CD4-positive, alpha-beta T cell (primary cell): ENCODE data around the gene NUP210. TPM values are rescaled to one million over a fixed set of nuclear protein-coding genes. Genes with fewer than 3 reads are reported as not detected.

Experiments used
- ATAC-seq: fragments of 200-7000 bp; cut with Tn5 transposase; one replicate; pipeline ENCODE4 v1.10.0; 2022; ENCODE audit warnings: mild to moderate bottlenecking; ENCODE audit not compliant: poor library complexity
- CTCF ChIA-PET: fragments of 350-600 bp; sonication (Branson Sonifier 250); formaldehyde crosslinking; loops from one replicate; lab custom pipeline; 2021; ENCODE audit warnings: antibody characterized with exemption, inconsistent platforms; lab: Charles Lee
- POLR2A ChIA-PET: fragments of 350-600 bp; sonication (Branson Sonifier 250); formaldehyde crosslinking; loops from one replicate; lab custom pipeline; 2021; ENCODE audit warnings: antibody characterized with exemption, inconsistent platforms; lab: Charles Lee
- DNase-seq, 14 experiments: peaks; one replicate each; pipeline ENCODE4 v3.0.0-alpha.2; 2013 to 2020; ENCODE audit warnings: mixed read lengths in 2 of 14
- H3K27ac ChIP-seq, 2 donors: one replicate each; pipeline versions ENCODE4 v1.5.1 to v1.7.0; 2013; ENCODE audit warnings: low read length in 2 of 2, low read depth in 1 of 2, mild to moderate bottlenecking in 1 of 2
- H3K27me3 ChIP-seq, 2 experiments: 1 replicate in 1 of 2; 2 replicates in 1 of 2; pipeline versions ENCODE4 v1.6.1 to v1.7.0; 2013; ENCODE audit warnings: low read length in 2 of 2, control low read depth in 1 of 2, mild to moderate bottlenecking in 1 of 2, moderate library complexity in 1 of 2; ENCODE audit not compliant: insufficient read depth in 2 of 2, control insufficient read depth in 1 of 2
- H3K36me3 ChIP-seq: one replicate; pipeline ENCODE4 v1.6.1; 2013; ENCODE audit warnings: low read length, control low read depth; ENCODE audit not compliant: insufficient read depth
- H3K4me1 ChIP-seq: one replicate; pipeline ENCODE4 v1.6.1; 2013; ENCODE audit warnings: low read length, control low read depth; ENCODE audit not compliant: insufficient read depth
- H3K4me3 ChIP-seq: one replicate; pipeline ENCODE4 v1.5.1; 2013; ENCODE audit warnings: mild to moderate bottlenecking, low read length, moderate library complexity
- H3K9me3 ChIP-seq, 2 experiments: 1 replicate in 1 of 2; 2 replicates in 1 of 2; pipeline versions ENCODE4 v1.6.1 to v1.7.0; 2013; ENCODE audit warnings: low read length in 2 of 2, mild to moderate bottlenecking in 2 of 2, control low read depth in 1 of 2, moderate library complexity in 1 of 2; ENCODE audit not compliant: control insufficient read depth in 1 of 2, insufficient read depth in 1 of 2
- H3K27ac Mint-ChIP-seq: one replicate; pipeline ENCODE4 v1.8.0; 2020; ENCODE audit warnings: mixed read lengths
- H3K27me3 Mint-ChIP-seq: one replicate; pipeline ENCODE4 v1.8.0; 2021; ENCODE audit warnings: mixed read lengths
- H3K36me3 Mint-ChIP-seq: one replicate; pipeline ENCODE4 v1.8.0; 2021; ENCODE audit warnings: low read depth, mixed read lengths
- H3K4me1 Mint-ChIP-seq: one replicate; pipeline ENCODE4 v1.8.0; 2021; ENCODE audit warnings: low read depth, mixed read lengths
- H3K4me3 Mint-ChIP-seq: one replicate; pipeline ENCODE4 v1.8.0; 2020; ENCODE audit warnings: mild to moderate bottlenecking, mixed read lengths
- H3K9me3 Mint-ChIP-seq: one replicate; pipeline ENCODE4 v1.8.0; 2020; ENCODE audit warnings: mixed read lengths
- CTCF ChIP-seq: fragments of 200-600 bp; IDR thresholded peaks from one replicate; pipeline ENCODE4 v1.8.0; 2022; ENCODE audit warnings: antibody characterized with exemption, mild to moderate bottlenecking
- intact Hi-C, 2 experiments: fragments of 100-400 bp; cut with DNase I in 1 of 2; cut with micrococcal nuclease in 1 of 2; formaldehyde crosslinking; loops; one replicate each; pipeline versions ENCODE4 v1.15.1 to v1.9.0; 2023 to 2025; cut with DNase I, micrococcal nuclease
- total RNA-seq, 174 experiments: library from RNA in 2 of 174; stranded (reverse) in 2 of 174; gene quantifications; one replicate each; pipeline ENCODE4 v1.2.3 and lab custom pipeline; 2021 to 2026

NUP210 gene
- total RNA-seq, 2 experiments from 2014 or later, result 82.0 to 83.5 TPM

DNA sequence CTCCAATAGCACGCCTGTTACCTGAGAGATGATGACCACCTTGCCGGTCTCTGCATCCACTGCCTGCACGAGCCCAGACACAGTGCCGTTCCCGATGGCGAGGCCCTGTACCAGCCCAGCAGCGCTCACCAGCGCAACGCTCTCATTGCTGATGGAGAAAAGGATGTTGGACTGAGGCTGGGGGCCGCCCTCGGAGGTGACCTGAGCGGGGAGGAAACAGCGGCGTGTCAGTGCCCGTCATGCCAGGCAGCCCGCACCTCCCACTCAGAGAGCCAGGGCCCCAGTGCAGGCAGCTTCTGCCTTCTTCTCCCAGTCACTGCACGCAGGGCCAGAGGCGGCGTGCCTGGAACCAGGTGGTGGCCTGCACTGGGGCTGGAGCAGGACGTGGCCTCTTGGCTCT lies 80.3 kb downstream of the NUP210 start:
- intact Hi-C loops, result loop anchor here in 1 of 2 experiments (10.0 kb wide), 2 partner anchors 305 to 535 kb away; no protein-coding TSS in a partner anchor

DNA sequence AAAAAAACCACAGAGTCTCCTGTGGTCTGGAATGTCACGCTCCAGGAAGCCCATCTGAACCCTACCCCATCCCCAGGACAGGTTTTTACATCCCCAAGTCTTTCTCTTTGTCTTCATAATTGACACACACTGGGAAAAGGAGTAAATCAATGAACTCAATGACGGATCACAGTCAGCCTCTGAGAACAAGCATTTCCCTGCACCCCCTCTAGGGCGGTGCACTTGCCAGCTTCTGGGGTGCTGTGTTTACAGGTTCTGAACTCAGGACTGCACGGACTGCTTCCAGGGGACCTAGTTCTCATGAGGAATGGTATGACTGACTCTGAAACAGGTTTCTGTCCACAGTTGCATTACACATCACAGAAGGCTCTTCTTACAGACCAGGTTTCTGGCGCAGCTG lies 81.1 kb downstream of the NUP210 start:
- POLR2A ChIA-PET, result interaction anchor here (0.6 kb wide), 1 partner anchor 122 kb away, joined by 3 read pairs; no protein-coding TSS in a partner anchor

More for the DNA sequence above, 80.3 kb downstream of the NUP210 start:
- Histone ChIP-seq H3K36me3 (peaks cover 100% of the 10 kb centered on the region), H3K4me1 (peaks cover 12% of the 10 kb centered on the region), H3K27ac (no peak overlapping the region), H3K27me3 (no peaks in the 10 kb centered on the region), H3K4me3 (no peak overlapping the region), H3K9me3 (no peaks in the 10 kb centered on the region)
- H3K36me3 Mint-ChIP-seq, result peaks cover 88% of the 10 kb centered on the region
- no peak overlapping the region for H3K27ac Mint-ChIP-seq
- no peak for TF ChIP-seq CTCF
- H3K9me3 Mint-ChIP-seq, result no peaks in the 10 kb centered on the region
- H3K4me1 Mint-ChIP-seq, result peaks cover 4% of the 10 kb centered on the region
- ChIA-PET POLR2A (no interaction called here), CTCF (interaction anchor here (0.5 kb wide), 1 partner anchor 73 kb away, joined by 3 read pairs; no protein-coding TSS in a partner anchor)
- ATAC-seq, result no peak
- DNase-seq, result no peak
- no peaks in the 10 kb centered on the region for H3K27me3 Mint-ChIP-seq
- H3K4me3 Mint-ChIP-seq, result no peak overlapping the region

DNA sequence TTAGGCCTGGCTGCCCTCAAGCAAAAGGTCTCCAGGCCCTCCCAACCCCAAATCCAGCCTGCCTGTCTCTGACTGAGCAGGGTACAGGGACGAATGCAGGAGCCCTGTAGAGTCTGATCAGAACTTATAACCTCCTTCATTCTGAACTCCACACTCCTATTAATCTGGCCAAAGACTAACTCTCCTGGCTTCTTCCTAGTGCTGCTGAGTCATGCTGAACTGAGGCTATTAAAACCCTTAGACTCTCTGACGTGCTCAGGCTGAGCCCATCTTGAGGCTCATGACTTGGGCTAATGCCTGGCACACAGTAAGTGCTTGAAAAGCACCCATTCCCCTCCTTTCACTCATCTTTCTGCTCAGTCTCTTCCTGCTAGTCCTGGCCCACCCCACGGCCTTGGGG lies 81.9 kb downstream of the NUP210 start:
- ATAC-seq, result no peak
- intact Hi-C loops, result no loop called here
- H3K9me3 ChIP-seq, result no peaks in the 10 kb centered on the region
- no peak overlapping the region for H3K4me3 Mint-ChIP-seq
- H3K4me3 ChIP-seq, result no peak overlapping the region
- no peaks in the 10 kb centered on the region for H3K27me3 ChIP-seq
- POLR2A ChIA-PET, result interaction anchor here (0.6 kb wide), 1 partner anchor 123 kb away, joined by 3 read pairs; no protein-coding TSS in a partner anchor
- H3K27ac Mint-ChIP-seq, result no peak overlapping the region
- H3K4me1 ChIP-seq, result peaks cover 12% of the 10 kb centered on the region
- H3K9me3 Mint-ChIP-seq, result no peaks in the 10 kb centered on the region
- peaks cover 100% of the 10 kb centered on the region for H3K36me3 ChIP-seq
- DNase-seq, result no peak
- TF ChIP-seq CTCF, result no peak
- no peak overlapping the region for H3K27ac ChIP-seq
- H3K27me3 Mint-ChIP-seq, result no peaks in the 10 kb centered on the region
- CTCF ChIA-PET, result interaction anchor here (2.3 kb wide), 1 partner anchor 9 kb away, joined by 8 read pairs; no protein-coding TSS in a partner anchor
- H3K36me3 Mint-ChIP-seq, result peaks cover 91% of the 10 kb centered on the region
- no peaks in the 10 kb centered on the region for H3K4me1 Mint-ChIP-seq

More for the DNA sequence above, 81.1 kb downstream of the NUP210 start:
- peaks cover 12% of the 10 kb centered on the region for H3K4me1 ChIP-seq
- Mint-ChIP-seq H3K36me3 (peaks cover 89% of the 10 kb centered on the region), H3K4me1 (peaks cover 1% of the 10 kb centered on the region), H3K27me3 (no peaks in the 10 kb centered on the region), H3K27ac (no peak overlapping the region), H3K4me3 (no peak overlapping the region), H3K9me3 (no peaks in the 10 kb centered on the region)
- intact Hi-C loops, result no loop called here
- H3K36me3 ChIP-seq, result peaks cover 100% of the 10 kb centered on the region
- TF ChIP-seq CTCF, result no peak
- H3K4me3 ChIP-seq, result no peak overlapping the region
- no peak for DNase-seq
- H3K9me3 ChIP-seq, result no peaks in the 10 kb centered on the region
- ATAC-seq, result no peak
- no peak overlapping the region for H3K27ac ChIP-seq
- CTCF ChIA-PET, result interaction anchor here (0.5 kb wide), 1 partner anchor 74 kb away, joined by 3 read pairs; no protein-coding TSS in a partner anchor
- no peaks in the 10 kb centered on the region for H3K27me3 ChIP-seq
